IMR-90 (cell line): ENCODE results near the gene MYO10.

Experiments used
- MAFK ChIP-seq: IDR thresholded peaks from 2 replicates; pipeline ENCODE4 v1.6.1; 2012; ENCODE audit warnings: low read depth, low read length, improper control_type of control experiment
- MAZ ChIP-seq: IDR thresholded peaks from 2 replicates; pipeline ENCODE4 v1.6.1; 2012; ENCODE audit warnings: low read depth, mild to moderate bottlenecking, low read length, improper control_type of control experiment, moderate library complexity, borderline replicate concordance
- MXI1 ChIP-seq: IDR thresholded peaks from 2 replicates; pipeline ENCODE4 v1.6.1; 2012; ENCODE audit warnings: low read depth, mild to moderate bottlenecking, low read length, moderate library complexity, borderline replicate concordance
- NFE2L2 ChIP-seq: fragments of 150-350 bp; IDR thresholded peaks from 2 replicates; pipeline ENCODE4 v1.6.1; 2016; ENCODE audit warnings: low read depth, mild to moderate bottlenecking, low read length
- POLR2A ChIP-seq: IDR thresholded peaks from 2 replicates; pipeline ENCODE4 v1.6.1; 2012; ENCODE audit warnings: mild to moderate bottlenecking, low read depth, low read length
- RAD21 ChIP-seq: IDR thresholded peaks from 2 replicates; pipeline ENCODE4 v1.6.1; 2012; ENCODE audit warnings: low read length, improper control_type of control experiment
- SMC3 ChIP-seq: fragments of 150-350 bp; IDR thresholded peaks from 2 replicates; pipeline ENCODE4 v1.6.1; 2016; ENCODE audit warnings: low read depth, mild to moderate bottlenecking, antibody characterized with exemption, low read length, moderate library complexity
- TF ChIP-seq, protein P1 (sequence below): conservative IDR thresholded peaks from 2 replicates; pipeline ENCODE4 v1.5.1; 2012; ENCODE audit warnings: mild to moderate bottlenecking, low read depth, low read length, improper control_type of control experiment
- TF ChIP-seq, protein P2 (sequence below): fragments of 150-350 bp; IDR thresholded peaks from 2 replicates; pipeline ENCODE4 v1.6.1; 2016; ENCODE audit warnings: low read depth, mild to moderate bottlenecking, low read length, moderate library complexity, borderline replicate concordance

DNA sequence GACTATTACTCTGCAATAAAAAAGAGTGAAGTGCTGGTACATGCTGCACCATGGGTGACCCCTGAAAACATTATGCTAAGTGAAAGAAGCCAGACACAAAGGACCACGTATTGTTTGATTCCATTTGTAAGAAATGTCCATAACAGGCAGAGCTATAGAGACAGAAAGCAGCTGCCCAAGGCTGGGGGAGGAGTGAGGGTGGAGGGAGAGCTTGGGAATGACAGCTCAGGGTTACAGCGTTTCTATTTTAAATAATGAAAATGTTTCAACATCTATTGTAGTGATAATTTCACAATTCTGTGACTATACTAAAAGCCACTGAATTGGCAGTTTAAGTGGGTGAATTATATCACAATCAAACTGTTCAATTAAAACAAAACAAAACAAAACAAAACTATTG is 81.7 kb downstream of the MYO10 start:
- TF ChIP-seq, protein P1, sequence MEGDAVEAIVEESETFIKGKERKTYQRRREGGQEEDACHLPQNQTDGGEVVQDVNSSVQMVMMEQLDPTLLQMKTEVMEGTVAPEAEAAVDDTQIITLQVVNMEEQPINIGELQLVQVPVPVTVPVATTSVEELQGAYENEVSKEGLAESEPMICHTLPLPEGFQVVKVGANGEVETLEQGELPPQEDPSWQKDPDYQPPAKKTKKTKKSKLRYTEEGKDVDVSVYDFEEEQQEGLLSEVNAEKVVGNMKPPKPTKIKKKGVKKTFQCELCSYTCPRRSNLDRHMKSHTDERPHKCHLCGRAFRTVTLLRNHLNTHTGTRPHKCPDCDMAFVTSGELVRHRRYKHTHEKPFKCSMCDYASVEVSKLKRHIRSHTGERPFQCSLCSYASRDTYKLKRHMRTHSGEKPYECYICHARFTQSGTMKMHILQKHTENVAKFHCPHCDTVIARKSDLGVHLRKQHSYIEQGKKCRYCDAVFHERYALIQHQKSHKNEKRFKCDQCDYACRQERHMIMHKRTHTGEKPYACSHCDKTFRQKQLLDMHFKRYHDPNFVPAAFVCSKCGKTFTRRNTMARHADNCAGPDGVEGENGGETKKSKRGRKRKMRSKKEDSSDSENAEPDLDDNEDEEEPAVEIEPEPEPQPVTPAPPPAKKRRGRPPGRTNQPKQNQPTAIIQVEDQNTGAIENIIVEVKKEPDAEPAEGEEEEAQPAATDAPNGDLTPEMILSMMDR = no peak
- TF ChIP-seq MAZ (no peak), MXI1 (no peak), POLR2A (no peak), NFE2L2 (no peak), SMC3 (no peak), RAD21 (no peak), MAFK (no peak)
- TF ChIP-seq, protein P2, sequence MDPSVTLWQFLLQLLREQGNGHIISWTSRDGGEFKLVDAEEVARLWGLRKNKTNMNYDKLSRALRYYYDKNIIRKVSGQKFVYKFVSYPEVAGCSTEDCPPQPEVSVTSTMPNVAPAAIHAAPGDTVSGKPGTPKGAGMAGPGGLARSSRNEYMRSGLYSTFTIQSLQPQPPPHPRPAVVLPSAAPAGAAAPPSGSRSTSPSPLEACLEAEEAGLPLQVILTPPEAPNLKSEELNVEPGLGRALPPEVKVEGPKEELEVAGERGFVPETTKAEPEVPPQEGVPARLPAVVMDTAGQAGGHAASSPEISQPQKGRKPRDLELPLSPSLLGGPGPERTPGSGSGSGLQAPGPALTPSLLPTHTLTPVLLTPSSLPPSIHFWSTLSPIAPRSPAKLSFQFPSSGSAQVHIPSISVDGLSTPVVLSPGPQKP = no peak
